GM19328 (cell line): ENCODE data around the gene TP53TG3B.
"Not testable (repeated sequence)": the region's sequence is repeated elsewhere in the genome, so short reads cannot be mapped to it uniquely, and the experiment has no call there.

Experiments
- ATAC-seq: cut with Tn5 transposase; IDR thresholded peaks from one replicate; pipeline ENCODE4 v1.9.1; 2021; ENCODE audit warnings: mild to moderate bottlenecking, moderate library complexity; ENCODE audit not compliant: unreplicated experiment

Gene TP53TG3B, protein sequence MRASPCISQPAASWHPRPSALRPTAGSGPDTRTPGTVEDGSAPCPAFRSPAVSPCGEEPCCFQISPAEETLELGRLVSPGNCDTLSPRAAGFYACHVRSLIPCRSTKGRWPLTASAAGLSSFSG

DNA sequence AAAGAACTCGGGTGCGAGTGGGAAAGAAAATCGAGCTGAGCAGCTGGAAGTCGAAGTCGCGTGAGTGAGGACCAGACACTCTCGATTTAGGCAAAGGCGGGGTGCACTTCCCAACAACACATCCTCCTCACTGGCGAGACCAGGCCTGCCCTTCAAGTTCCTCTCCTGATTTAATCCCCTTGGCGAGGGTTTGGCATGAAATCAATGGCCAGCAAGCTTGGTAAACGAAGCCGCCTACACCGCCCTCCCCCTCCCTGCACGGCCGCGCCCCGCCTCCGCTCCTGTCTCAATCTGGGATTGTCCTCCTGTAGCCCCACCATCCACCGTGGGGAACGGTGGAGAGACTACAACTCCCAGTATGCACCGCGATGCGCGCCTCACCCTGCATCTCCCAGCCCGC, at the start of gene TP53TG3B:
TP53TG3B (plus strand) TSS at position 301 of the 400 bp plus-strand sequence; CDS start at position 369, 68 bp downstream.
- not testable (repeated sequence) for ATAC-seq

DNA sequence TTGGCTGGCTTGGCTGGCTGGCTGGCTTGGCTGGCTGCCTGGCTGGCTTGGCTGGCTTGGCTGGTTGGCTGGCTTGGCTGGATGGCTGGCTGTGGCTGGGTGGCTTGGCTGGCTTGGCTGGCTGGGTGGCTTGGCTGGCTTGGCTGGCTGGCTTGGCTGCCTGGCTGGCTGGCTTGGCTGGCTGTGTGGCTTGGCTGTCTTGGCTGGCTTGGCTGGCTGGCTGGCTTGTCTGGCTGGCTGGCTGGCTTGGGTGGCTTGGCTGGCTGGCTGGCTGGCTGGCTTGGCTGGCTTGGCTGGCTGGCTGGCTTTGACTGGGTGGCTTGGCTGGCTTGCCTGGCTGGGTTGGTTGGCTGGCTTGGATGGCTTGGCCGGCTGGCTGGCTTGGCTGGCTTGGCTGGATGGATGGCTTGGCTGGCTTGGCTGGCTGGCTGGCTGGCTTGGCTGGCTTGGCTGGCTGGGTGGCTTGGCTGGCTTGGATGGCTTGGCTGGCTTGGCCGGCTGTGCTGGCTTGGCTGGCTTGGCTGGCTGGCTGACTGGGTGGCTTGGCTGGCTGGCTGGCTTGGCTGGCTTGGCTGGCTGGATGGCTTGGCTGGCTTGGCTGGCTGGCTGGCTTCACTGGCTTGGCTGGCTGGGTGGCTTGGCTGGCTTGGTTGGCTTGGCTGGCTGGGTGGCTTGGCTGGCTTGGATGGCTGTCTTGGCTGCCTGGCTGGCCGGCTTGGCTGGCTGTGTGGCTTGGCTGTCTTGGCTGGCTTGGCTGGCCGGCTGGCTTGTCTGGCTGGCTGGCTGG, 24.2 kb upstream of the TP53TG3B start:
- not testable (repeated sequence) for ATAC-seq

DNA sequence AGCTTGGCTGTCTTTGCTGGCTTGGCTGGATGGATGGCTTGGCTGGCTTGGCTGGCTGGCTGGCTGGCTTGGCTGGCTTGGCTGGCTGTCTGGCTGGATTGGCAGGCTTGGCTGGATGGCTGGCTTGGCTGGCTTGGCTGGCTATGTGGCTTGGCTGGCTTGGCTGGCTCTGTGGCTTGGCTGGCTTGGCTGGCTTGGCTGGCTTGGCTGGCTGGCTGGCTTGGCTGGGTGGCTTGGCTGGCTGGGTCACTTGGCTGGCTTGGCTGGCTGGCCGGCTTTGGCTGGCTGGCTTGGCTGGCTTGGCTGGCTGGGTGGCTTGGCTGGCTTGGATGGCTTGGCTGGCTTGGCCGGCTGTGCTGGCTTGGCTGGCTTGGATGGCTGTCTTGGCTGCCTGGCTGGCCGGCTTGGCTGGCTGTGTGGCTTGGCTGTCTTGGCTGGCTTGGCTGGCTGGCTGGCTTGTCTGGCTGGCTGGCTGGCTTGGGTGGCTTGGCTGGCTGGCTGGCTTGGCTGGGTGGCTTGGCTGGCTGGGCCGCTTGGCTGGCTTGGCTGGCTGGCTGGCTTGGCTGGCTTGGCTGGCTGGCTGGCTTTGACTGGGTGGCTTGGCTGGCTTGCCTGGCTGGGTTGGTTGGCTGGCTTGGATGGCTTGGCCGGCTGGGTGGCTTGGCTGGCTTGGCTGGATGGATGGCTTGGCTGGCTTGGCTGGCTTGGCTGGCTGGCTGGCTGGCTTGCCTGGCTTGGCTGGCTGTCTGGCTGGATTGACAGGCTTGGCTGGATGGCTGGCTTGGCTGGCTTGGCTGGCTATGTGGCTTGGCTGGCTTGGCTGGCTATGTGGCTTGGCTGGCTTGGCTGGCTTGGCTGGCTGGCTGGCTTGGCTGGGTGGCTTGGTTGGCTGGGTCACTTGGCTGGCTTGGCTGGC, 22.8 kb upstream of the TP53TG3B start:
- ATAC-seq: not testable (repeated sequence)

DNA sequence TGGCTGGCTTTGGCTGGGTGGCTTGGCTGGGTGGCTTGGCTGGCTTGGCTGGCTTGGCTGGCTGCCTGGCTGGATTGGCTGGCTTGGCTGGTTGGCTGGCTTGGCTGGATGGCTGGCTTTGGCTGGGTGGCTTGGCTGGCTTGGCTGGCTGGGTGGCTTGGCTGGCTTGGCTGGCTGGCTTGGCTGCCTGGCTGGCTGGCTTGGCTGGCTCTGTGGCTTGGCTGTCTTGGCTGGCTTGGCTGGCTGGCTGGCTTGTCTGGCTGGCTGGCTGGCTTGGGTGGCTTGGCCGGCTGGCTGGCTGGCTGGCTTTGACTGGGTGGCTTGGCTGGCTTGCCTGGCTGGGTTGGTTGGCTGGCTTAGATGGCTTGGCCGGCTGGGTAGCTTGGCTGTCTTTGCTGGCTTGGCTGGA, 22.1 kb upstream of the TP53TG3B start:
- ATAC-seq: not testable (repeated sequence)

DNA sequence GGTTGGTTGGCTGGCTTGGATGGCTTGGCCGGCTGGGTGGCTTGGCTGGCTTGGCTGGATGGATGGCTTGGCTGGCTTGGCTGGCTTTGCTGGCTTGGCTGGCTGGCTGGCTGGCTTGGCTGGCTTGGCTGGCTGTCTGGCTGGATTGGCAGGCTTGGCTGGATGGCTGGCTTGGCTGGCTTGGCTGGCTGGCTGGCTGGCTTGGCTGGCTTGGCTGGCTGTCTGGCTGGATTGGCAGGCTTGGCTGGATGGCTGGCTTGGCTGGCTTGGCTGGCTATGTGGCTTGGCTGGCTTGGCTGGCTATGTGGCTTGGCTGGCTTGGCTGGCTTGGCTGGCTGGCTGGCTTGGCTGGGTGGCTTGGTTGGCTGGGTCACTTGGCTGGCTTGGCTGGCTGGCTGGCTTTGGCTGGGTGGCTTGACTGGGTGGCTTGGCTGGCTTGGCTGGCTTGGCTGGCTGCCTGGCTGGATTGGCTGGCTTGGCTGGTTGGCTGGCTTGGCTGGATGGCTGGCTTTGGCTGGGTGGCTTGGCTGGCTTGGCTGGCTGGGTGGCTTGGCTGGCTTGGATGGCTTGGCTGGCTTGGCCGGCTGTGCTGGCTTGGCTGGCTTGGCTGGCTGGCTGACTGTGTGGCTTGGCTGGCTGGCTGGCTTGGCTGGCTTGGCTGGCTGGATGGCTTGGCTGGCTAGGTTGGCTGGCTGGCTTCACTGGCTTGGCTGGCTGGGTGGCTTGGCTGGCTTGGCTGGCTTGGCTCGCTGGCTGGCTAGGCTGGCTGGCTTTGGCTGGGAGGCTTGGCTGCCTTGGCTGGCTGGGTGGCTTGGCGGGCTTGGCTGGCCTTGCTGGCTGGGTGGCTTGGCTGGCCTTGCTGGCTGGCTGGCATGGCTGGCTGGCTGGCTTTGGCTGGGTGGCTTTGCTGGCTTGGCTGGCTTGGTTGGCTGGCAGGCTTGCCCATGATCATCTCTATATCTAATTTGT, 21.3 kb upstream of the TP53TG3B start:
- not testable (repeated sequence) for ATAC-seq
